HG03521 (cell line): ENCODE data around the gene JTB.
A peak's percentile ranks its signal among the peaks of the same experiment; 100 is the strongest.
"Not testable (repeated sequence)": the region's sequence is repeated elsewhere in the genome, so short reads cannot be mapped to it uniquely, and the experiment has no call there.

Source experiments
- ATAC-seq: cut with Tn5 transposase; IDR thresholded peaks from one replicate; pipeline ENCODE4 v1.9.1; 2021; ENCODE audit warnings: mild to moderate bottlenecking, moderate library complexity; ENCODE audit not compliant: unreplicated experiment

Gene JTB

GRCh38 chr1:153979091-153979490, 1.6 kb upstream of the JTB start:
- ATAC-seq: not testable (repeated sequence)

GRCh38 chr1:153978274-153978909, 918 bp upstream of the JTB start:
- ATAC-seq: no peak

GRCh38 chr1:153976819-153977249, 640 bp downstream of the JTB start:
- ATAC-seq: no peak

GRCh38 chr1:153973525-153973924, 3.9 kb downstream of the JTB start:
- no peak for ATAC-seq

GRCh38 chr1:153973071-153973470, 4.4 kb downstream of the JTB start:
- no peak for ATAC-seq

GRCh38 chr1:153970346-153970745, 7.1 kb downstream of the JTB start:
- ATAC-seq: no peak

GRCh38 chr1:153968972-153969371, 8.5 kb downstream of the JTB start:
- ATAC-seq: no peak

GRCh38 chr1:153968408-153968807, 9.1 kb downstream of the JTB start:
- ATAC-seq: no peak

- no peak for ATAC-seq
These were observed 9.5 kb downstream of the JTB start for GRCh38 chr1:153968000-153968363.

- ATAC-seq: peak; percentile 72
These were observed 10.1 kb downstream of the JTB start, which contains the start of gene CREB3L4 for GRCh38 chr1:153967107-153967999. TSS of gene CREB3L4 (plus strand) at chr1:153967902. CDS start at chr1:153968526, 624 bp downstream.

- ATAC-seq: no peak
These were observed 13.6 kb downstream of the JTB start for GRCh38 chr1:153963850-153964331.

- peak; percentile 47 for ATAC-seq
These were observed 14.2 kb downstream of the JTB start, which contains the start of gene SLC39A1 for GRCh38 chr1:153963030-153963849. TSS of gene SLC39A1 (minus strand) at chr1:153963537. CDS start at chr1:153962715, 822 bp downstream.

- no peak for ATAC-seq
These were observed 15.1 kb downstream of the JTB start for GRCh38 chr1:153962088-153963029.

GRCh38 chr1:153961421-153961820, 16.1 kb downstream of the JTB start:
- ATAC-seq: no peak

- no peak for ATAC-seq
These were observed 17.3 kb downstream of the JTB start for GRCh38 chr1:153960206-153960605.

GRCh38 chr1:153959454-153959853, 18.0 kb downstream of the JTB start:
- no peak for ATAC-seq

GRCh38 chr1:153958961-153959260, 18.6 kb downstream of the JTB start:
- no peak for ATAC-seq

GRCh38 chr1:153958111-153958960, 19.1 kb downstream of the JTB start, which contains the start of gene CRTC2:
TSS of gene CRTC2 (minus strand) at chr1:153958612. CDS start at chr1:153958497, 115 bp downstream.
- ATAC-seq: peak; percentile 77

GRCh38 chr1:153957744-153958110, 19.7 kb downstream of the JTB start:
- peak; percentile 16 for ATAC-seq
